ENCODE data around the gene DCST2.

DNA sequence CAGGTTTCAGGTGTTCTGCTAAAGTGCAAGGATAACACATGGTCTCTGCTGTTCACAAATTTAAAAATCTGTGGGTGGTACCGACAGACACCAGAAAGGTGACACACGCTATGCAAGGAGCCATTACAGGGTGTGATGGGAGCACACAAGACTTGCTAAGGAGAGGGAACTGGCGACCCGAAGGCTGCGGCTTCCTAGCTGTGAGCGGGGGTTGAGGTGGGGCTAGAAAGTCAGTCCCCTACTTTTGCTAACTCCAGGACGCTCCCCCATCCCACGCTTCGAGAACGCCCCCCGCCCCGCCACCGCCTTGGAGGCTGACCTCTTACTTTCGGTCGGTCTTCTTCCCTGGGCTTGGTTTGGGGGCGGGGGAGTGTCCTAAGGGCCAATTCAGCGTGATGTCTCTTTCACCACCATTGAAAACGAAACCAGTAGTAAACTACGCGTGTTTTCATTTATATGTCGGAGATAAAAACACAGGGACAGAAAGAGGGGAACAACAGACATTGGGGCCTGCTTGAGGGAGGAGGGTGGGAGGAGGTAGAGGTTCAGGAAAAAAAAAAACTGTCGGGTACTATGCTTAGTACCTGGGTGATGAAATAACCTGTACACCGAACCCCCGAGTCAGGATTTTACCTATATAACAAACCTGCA is 58.0 kb downstream of the DCST2 start:
- TF ChIP-seq, protein P1, sequence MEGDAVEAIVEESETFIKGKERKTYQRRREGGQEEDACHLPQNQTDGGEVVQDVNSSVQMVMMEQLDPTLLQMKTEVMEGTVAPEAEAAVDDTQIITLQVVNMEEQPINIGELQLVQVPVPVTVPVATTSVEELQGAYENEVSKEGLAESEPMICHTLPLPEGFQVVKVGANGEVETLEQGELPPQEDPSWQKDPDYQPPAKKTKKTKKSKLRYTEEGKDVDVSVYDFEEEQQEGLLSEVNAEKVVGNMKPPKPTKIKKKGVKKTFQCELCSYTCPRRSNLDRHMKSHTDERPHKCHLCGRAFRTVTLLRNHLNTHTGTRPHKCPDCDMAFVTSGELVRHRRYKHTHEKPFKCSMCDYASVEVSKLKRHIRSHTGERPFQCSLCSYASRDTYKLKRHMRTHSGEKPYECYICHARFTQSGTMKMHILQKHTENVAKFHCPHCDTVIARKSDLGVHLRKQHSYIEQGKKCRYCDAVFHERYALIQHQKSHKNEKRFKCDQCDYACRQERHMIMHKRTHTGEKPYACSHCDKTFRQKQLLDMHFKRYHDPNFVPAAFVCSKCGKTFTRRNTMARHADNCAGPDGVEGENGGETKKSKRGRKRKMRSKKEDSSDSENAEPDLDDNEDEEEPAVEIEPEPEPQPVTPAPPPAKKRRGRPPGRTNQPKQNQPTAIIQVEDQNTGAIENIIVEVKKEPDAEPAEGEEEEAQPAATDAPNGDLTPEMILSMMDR (IDR thresholded peaks at IDR 0.05): no peak
- TF ChIP-seq POLR2A (IDR thresholded peaks at IDR 0.05) (no peak), EP300 (IDR thresholded peaks at IDR 0.05) (no peak), POLR2AphosphoS5 (IDR thresholded peaks at IDR 0.05) (peak in 1 of 4 donors; percentile 27)

Data from sigmoid colon (tissue), 4 donors.